Renal cortex interstitium (tissue), 11 donors: ENCODE results near the gene CBX5. TPM values are rescaled to one million over a fixed set of nuclear protein-coding genes. Genes with fewer than 3 reads are reported as not detected.
"Not testable (repeated sequence)": the region's sequence is repeated elsewhere in the genome, so short reads cannot be mapped to it uniquely, and the experiment has no call there.

Experiments used
- DNase-seq, 11 donors: peaks; one replicate each; pipeline ENCODE4 v3.0.0-alpha.2; 2013; ENCODE audit warnings: low read depth in 9 of 11, low spot score in 4 of 11; ENCODE audit errors: extremely low read depth in 1 of 11
- polyA plus RNA-seq, 3 donors: library from polyadenylated mRNA; unstranded; fragments of 120-200 nt; gene quantifications; one replicate each; pipeline ENCODE4 v1.2.1, GENCODE V29; 2013; ENCODE audit not compliant: insufficient read length in 3 of 3

The CBX5 gene
- polyA plus RNA-seq, 3 donors = 116 to 138 (median 129) TPM

DNA sequence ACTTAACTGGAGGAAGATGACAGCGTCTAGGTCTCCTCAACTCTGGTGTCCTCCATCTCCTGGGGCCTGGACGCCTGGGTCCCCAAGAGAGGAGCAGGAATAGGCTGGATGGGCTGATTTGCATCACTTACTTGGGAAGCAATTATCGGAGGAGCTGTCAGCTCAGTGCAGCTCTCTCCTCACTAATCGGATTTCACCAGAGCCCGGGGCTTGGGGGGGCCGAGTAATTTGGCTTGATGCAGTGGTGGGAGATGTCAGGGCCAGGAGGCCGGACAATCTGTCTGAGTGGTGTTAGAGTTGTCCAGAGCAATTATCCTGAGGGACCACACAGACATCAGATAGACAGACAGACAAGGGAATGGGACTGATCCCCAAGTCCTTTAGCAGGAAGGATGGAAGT is 86.5 kb downstream of the CBX5 start:
- no peak for DNase-seq

DNA sequence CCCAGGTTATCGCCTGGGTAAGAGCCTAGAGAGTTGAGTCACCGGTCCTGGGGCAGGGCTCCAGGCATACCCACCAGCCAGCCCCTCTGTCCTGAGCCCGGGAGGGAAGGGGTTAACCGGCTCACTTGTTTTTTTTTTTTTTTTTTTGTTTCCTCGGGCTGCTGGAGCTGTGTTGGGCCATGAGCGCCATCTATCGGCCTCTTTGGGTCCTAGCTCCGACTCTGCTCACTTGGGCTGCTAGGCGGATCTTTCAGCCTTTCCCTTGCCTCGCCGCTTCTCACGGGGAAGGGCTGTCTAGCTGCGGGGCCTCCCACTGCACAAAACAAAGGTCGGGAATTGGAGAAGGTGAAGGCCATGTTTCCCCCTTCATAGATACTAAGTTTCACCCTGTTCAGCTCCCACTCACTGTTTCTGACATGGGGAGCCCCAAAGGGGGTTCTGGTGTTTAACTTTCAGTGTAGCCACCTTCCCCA is 88.3 kb downstream of the CBX5 start:
- peak in 10 of 11 donors; percentile 78 to 94 (median 92) for DNase-seq

DNA sequence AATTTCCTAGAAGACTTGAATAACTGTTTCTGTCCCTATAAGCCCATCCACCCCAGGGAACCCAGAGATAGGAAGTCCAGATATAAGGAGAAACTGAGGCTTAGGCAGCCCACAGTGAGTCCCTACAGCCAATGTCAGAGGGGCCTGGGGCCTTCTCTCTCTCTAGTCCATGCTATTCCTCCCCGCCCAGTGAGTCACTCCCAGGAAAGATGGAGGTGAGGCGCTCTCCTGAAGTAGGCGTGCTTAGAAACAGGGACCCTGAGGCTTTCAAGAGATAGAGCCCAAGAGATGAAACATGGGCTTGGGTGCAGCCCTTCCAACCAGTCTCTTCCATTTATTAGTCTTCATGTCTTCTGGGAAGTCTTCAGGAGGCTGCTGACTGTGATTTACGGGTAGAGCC is 88.8 kb downstream of the CBX5 start:
- no peak for DNase-seq

DNA sequence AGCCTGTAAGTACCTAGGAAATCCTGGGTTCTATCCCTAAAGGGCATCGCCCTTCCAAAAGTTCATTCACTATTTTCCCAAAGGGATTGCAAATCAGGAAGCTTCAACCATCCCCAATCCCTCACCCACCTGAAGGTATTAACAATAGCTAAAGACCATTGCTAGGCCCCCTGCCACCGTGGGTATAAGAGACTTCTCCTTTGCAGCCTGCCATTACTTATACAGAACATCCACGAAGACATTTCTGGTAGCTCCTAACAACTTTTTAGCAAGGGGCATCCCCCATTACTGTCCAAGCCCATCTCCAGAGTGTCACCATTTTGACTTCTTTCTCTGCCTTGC is 90.8 kb downstream of the CBX5 start:
- no peak for DNase-seq

DNA sequence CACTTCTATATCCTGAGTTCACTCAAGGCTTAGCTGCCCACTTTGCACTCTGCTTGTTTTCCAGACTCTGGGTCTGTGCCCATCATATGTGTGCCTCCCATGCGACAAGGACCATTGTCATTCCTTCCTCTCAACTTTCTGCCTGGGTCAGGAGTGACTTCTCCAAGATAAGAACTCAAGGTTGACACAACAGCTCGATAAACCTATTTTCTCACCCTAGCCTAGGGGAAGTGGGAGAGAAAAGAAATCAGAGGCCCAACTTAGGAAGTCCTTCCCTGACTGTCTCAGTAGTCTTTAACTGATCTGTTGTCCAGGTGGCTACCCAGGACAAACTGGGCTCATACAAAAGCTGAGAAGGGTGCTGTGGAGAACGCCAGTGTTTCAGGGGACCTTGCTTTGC is 92.8 kb downstream of the CBX5 start:
- DNase-seq = no peak

DNA sequence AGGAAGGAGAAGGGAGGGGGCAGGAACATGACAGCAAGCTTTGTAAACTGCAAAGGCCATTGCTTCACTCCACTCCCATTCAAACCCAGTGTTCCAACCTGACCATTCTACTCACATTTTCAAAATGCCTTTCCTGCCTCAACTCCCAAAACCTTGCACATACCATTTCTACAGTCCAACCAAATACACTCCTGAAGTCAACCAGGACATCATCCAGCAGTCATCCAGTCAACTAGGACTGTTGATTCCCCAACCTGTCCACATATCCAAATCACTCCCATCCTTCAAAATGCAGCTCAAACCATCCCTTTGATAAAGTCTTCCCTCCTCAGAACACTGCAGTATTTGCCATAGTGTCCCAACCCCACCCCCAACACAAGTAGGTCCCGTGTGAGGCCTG is 94.0 kb downstream of the CBX5 start:
- DNase-seq = no peak

DNA sequence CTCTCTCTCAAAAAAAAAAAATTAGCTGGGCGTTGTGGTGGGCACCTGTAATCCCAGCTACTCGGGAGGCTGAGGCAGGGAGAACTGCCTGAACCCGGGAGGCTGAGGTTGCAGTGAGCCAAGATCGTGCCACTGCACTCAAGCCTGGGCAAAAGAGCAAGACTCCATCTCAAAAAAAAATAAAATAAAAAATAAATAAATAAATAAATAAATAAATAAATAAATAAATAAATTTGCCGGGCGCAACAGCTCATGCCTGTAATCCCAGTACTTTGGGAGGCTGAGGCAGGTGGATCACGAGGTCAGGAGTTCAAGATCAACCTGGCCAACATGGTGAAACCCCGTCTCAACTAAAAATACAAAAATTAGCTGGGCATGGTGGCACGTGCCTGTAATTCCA is 94.6 kb downstream of the CBX5 start:
- DNase-seq = not testable (repeated sequence)

DNA sequence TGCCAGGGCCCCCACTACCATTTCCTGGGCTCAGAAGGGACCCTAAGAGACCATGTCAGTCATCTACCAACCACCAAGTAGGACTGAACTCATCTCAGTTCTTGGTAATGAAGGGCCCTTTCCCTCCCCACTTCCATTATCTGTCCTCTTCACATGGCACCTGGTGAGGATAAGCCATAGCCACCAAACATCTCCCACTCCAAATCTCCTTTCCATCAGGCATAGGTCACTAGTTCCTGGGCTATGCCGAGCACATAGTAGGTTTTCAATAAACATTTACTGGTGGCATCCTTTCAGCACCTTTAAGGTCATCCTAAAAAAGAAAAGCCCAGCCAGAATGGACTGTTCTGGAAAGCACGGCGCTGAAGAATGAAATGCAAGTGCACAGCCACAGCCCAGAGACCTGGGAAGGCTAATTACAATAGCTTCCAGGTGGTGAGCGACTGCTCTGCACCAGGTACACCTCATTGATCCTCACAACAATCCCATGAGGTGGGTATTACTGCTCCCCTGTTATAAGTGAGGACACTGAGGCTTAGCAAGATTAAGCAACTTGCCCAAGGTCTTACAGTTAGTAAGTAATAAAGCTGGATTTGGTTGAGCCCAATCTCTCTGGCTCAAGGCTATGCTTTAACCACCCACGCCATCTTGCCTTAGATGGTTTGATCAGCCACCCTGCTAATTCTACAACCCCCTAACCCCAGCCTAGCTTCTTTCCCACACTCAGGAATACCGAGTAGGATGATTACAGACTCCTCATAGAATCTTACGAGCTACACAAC is 95.7 kb downstream of the CBX5 start:
- no peak for DNase-seq

DNA sequence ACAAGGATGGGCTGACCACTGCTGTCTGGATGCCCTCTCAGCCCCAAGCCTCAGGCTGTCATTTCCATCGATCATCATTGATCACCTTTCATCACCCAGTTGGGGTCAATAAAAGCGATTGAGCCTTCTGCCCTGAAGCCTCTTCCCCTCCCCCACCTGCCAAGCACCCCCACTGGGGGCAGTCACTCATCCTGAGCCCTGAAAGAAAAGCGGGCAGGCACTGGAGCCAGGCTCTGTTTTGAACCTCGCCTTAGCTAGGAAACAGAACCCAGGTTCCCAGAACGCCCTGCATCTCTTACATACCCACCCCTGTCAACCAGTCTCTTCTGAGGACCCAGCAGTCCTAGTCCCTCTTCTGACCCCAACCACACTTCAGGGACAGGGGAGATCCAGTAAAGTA is 96.9 kb downstream of the CBX5 start:
- no peak for DNase-seq

DNA sequence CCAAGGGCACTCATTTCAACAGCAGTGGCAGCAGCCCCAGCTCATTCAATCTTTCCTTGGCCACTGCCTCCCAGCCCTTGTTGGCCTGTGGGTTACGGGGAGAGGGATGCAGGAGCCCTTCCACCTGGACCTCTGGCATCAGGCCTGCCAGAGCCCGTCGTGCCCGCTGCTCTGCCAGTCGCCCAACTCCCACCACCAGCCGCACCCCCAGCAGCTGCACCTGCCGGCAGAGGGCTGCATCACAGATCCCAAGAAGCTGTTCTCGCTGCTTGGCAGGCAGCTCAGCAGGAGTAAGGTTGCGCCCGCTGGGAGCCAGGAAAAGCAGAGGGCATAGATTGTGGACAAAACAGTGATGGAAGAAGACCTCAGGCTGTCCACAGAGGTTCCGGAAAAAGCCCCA is 97.8 kb downstream of the CBX5 start:
- DNase-seq = no peak

Other genes with a start within 250 kb of the CBX5 start
- gene HOXC5, start 247.1 kb downstream of the CBX5 start, polyA plus RNA-seq = 1 to 10 TPM; 2.0 to 4.3 (median 2.3) TPM
- 10 to 100 TPM; 53.9 to 76.1 (median 59.0) TPM for gene HOXC4, start 226.3 kb downstream of the CBX5 start, polyA plus RNA-seq
- 10 to 100 TPM; 29.2 to 37.4 (median 31.2) TPM for gene SMUG1, start 91.1 kb downstream of the CBX5 start, polyA plus RNA-seq
- 1,000 to 10,000 TPM; 3,334 to 4,179 (median 3,887) TPM for gene HNRNPA1, start 604 bp upstream of the CBX5 start, polyA plus RNA-seq
- 1 to 10 TPM; 2.0 to 3.7 (median 2.3) TPM for gene NFE2, start 20.9 kb upstream of the CBX5 start, polyA plus RNA-seq
- 100 to 1,000 TPM; 207 to 240 (median 219) TPM for gene COPZ1, start 45.0 kb upstream of the CBX5 start, polyA plus RNA-seq
- gene GPR84, start 84.4 kb upstream of the CBX5 start, polyA plus RNA-seq = under 1 TPM; 0.07 to 0.45 (median 0.20) TPM
- gene ZNF385A, start 104.6 kb upstream of the CBX5 start, polyA plus RNA-seq = 10 to 100 TPM in 2 of 3 donors, 1 to 10 TPM in 1; 7.7 to 12.9 (median 12.5) TPM
- gene ITGA5, start 139.1 kb upstream of the CBX5 start, polyA plus RNA-seq = 10 to 100 TPM; 41.1 to 50.6 (median 42.1) TPM
- gene GTSF1, start 193.5 kb upstream of the CBX5 start, polyA plus RNA-seq = 1 to 10 TPM in 1 of 3 donors, under 1 TPM in 1, not detected in 1; 0.12 to 1.4 TPM
- 1 to 10 TPM; 3.4 to 4.5 (median 3.4) TPM for gene NCKAP1L, start 217.6 kb upstream of the CBX5 start, polyA plus RNA-seq